CD4-positive, alpha-beta T cell treated with Interleukin-10 for 1 hour (primary cell): Measurements from ENCODE around the gene SPACDR.
"Not testable (repeated sequence)": the region's sequence is repeated elsewhere in the genome, so short reads cannot be mapped to it uniquely, and the experiment has no call there.

Experiments used
- DNase-seq: peaks from one replicate; pipeline ENCODE4 v3.0.0-alpha.2; 2020

SPACDR gene, protein sequence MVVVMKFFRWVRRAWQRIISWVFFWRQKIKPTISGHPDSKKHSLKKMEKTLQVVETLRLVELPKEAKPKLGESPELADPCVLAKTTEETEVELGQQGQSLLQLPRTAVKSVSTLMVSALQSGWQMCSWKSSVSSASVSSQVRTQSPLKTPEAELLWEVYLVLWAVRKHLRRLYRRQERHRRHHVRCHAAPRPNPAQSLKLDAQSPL

GRCh38 chr7:100464210-100464660 lies at the start of gene SPACDR:
SPACDR (minus strand) TSS chr7:100464260; CDS start chr7:100464025, 235 bp downstream.
- DNase-seq: no peak

- DNase-seq: no peak
Observed at GRCh38 chr7:100513212-100513810, 49.3 kb upstream of the SPACDR start.

- no peak for DNase-seq
Observed at GRCh38 chr7:100510437-100511239, 46.6 kb upstream of the SPACDR start.

DNA sequence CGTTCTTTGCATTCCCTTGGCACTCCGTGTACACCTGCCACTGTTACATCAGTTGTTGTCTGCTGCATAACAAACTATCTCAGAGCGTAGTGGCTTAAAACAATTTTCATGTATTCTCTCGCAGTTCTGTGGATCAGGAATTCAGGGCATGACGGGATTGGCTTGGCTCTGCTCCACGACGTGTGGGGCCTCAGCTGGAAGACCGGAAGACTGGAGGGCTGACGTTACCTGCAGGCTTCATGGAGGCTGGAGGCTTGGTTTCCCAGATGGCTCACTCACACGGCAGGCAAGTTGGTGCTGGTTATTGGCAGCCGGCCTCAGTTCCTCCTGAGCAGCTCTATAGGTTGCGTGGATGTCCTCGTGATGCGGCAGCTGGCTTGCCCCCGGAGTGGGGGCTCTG lies 45.2 kb upstream of the SPACDR start:
- no peak for DNase-seq

DNA sequence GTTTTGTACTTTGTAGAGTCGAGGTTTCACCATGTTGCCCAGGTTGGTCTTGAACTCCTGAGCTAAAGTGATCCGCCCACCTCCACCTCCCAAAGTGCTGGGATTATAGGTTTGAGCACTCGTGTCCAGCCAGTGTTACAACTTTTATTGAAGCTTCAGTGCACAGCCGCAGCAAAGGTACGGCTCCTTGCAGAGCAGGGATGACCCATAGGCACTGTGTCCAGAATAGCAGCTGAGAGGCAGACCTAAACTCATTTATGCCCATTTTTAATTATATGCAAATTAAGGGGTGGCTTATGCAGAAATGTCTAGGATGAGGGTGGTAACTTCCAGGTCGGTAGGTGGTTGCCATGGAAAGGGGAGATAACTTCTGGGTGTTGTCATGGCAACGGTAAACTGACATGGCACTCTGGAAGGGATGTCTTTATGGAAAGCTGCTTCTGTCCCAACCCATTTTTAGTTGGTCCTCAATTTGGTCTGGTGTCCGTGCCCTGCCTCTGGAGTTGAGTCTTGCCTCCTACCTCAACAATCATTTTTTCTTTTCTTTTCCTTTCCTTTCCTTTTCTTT lies 42.4 kb upstream of the SPACDR start:
- DNase-seq: no peak

DNA sequence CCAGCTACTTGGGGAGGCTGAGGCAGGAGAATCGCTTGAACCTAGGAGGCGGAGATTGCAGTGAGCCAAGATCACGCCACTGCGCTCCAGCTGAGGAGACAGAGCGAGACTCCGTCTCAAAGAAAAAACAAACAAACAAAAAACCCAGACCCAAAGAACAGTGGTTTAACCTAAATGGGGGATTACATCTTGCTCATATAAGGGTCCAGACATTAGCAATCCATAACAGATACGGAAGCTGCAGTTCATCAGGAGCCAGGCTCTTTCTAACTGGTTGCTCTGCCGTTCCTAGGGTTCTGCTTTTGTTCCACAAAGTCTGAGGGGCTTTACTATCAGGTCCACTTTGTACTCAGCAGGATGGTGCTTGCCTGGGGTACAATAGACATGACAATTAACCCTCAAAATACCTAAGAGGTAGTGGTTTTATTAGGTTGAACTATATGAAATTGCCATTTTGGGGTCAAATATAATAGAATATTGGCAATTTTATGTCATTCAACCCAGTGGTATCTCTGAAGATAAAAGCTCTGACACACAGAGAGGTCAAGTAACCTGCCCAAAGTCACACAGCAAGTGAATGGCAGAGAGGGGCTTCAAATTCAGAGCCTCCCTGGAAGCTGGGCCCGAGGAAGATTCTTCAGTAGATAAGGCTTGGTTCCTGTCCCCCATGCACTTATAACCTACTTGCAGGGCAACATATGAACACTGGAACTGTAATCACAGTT lies 41.0 kb upstream of the SPACDR start:
- no peak for DNase-seq

DNA sequence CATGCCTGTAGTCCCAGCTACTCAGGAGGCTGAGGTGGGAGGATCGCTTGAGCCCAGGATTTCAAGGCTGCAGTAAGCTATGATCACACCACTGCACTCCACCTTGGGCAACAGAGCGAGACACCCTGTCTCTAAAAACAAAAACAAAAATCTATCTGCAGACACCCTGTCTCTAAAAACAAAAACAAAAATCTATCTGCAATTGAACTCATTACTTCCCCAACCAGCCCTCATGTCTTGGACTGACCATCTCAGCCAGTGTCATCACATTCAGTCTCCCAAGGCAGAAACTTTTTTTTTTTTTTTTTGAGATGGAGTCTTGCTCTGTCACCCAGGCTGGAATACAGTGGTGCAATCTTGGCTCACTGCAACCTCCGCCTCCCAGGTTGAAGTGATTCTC lies 40.0 kb upstream of the SPACDR start:
- not testable (repeated sequence) for DNase-seq

- not testable (repeated sequence) for DNase-seq
Observed at GRCh38 chr7:100500743-100501142, 36.7 kb upstream of the SPACDR start.

- DNase-seq: no peak
Observed at GRCh38 chr7:100496509-100496908, 32.4 kb upstream of the SPACDR start.

GRCh38 chr7:100493476-100494264 lies 29.6 kb upstream of the SPACDR start:
- peak; percentile 54 for DNase-seq

DNA sequence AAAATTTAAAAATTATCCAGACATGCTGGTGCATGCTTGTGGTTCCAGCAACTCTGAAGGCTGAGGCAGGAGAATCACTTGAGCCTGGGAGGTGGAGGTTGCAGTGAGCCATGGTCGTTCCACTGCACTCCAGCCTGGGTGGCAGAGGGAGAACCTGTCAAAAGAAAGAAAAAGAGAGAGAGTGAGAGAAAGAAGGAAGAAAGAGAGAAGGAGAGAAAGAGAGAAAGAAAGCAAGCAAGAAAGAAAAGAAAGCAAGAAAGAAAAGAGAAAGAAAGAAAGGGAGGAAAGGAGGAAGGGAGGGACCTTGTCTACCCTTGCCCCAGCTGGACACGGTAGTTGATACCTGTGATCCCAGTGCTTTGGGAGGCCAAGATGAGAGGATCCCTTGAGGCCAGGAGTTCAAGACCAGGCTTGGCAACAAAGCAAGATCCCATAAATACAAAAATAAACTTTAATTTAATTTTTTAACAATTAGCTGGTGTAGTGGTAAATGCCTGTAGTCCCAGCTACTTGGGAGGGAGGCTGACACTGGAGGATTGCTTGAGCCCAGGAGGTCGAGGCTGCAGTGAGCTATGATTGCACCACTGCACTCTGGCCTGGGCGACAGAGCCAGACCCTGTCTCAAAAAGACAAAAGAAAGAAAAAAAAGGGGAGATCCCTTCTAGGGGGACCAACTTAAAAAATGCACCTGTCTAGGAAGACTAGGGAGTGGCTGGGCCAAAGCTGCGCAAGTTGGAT lies 28.8 kb upstream of the SPACDR start:
- no peak for DNase-seq

- no peak for DNase-seq
Observed at GRCh38 chr7:100491192-100491578, 27.1 kb upstream of the SPACDR start.

GRCh38 chr7:100490483-100491191 lies 26.6 kb upstream of the SPACDR start:
- DNase-seq: no peak

- peak; percentile 53 for DNase-seq
Observed at GRCh38 chr7:100489824-100490223, 25.8 kb upstream of the SPACDR start.

- DNase-seq: no peak
Observed at GRCh38 chr7:100489121-100489520, 25.1 kb upstream of the SPACDR start.

- DNase-seq: no peak
Observed at GRCh38 chr7:100488333-100489095, 24.5 kb upstream of the SPACDR start.

- no peak for DNase-seq
Observed at GRCh38 chr7:100486753-100487446, 22.8 kb upstream of the SPACDR start.

GRCh38 chr7:100486111-100486636 lies 22.1 kb upstream of the SPACDR start:
- DNase-seq: no peak

- DNase-seq: no peak
Observed at GRCh38 chr7:100485471-100485876, 21.4 kb upstream of the SPACDR start.
